Measurements from ENCODE around the gene ZMYND11. TPM values are rescaled to one million over a fixed set of nuclear protein-coding genes. Genes with fewer than 3 reads are reported as not detected.

The ZMYND11 gene
- polyA plus RNA-seq, 1 donor (not counting 4 experiments of a cell fraction or from before 2014, with no cell fraction given): 36.1 TPM

DNA sequence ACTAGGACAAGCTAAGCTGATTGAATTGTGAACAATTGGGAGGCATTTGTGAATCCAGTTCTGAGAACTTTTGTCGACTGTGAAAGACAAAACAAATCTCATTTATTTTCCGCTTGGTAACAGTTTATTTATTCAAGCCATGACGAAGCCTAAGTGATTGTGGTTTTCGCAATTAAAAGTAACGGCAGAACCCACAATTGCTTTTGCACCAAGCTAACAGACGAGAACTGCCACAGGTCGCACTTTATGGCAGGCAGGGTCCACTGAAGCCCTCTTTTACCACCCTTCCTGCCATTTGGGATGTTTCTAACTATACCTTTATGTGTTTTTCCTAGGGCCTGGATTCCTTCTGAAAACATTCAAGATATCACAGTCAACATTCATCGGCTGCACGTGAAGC is 111.2 kb downstream of the ZMYND11 start:
- TF ChIP-seq, protein P1, sequence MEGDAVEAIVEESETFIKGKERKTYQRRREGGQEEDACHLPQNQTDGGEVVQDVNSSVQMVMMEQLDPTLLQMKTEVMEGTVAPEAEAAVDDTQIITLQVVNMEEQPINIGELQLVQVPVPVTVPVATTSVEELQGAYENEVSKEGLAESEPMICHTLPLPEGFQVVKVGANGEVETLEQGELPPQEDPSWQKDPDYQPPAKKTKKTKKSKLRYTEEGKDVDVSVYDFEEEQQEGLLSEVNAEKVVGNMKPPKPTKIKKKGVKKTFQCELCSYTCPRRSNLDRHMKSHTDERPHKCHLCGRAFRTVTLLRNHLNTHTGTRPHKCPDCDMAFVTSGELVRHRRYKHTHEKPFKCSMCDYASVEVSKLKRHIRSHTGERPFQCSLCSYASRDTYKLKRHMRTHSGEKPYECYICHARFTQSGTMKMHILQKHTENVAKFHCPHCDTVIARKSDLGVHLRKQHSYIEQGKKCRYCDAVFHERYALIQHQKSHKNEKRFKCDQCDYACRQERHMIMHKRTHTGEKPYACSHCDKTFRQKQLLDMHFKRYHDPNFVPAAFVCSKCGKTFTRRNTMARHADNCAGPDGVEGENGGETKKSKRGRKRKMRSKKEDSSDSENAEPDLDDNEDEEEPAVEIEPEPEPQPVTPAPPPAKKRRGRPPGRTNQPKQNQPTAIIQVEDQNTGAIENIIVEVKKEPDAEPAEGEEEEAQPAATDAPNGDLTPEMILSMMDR (optimal IDR thresholded peaks at IDR 0.05 in 1 of 3, IDR thresholded peaks at IDR 0.05 in 1 of 3, conservative IDR thresholded peaks at IDR 0.05 in 1 of 3; ENCODE audit: extremely low read depth in 1 of 3, insufficient read depth in 2 of 3, low read length in 3 of 3): no peak
- no peak for TF ChIP-seq EZH2 (IDR thresholded peaks at IDR 0.05; ENCODE audit: low read length)
- FAIRE-seq (no peak), DNase-seq (ENCODE audit: low read depth, low spot score) (no peak)
- dilution Hi-C loops (cut with MboI; ENCODE audit: extremely low pct_ligation_motif_present, low sequenced_read_pairs): no loop called here
- Histone ChIP-seq H4K20me1 (ENCODE audit: control insufficient read depth, extremely low read depth, insufficient read depth, low read length) (no peaks in the 10 kb centered on the region), H2AFZ (ENCODE audit: control insufficient read depth, low read length) (no peak overlapping the region), H3K4me2 (ENCODE audit: control insufficient read depth, extremely low read depth, insufficient read depth, low read depth, low read length) (no peak overlapping the region), H3K9ac (ENCODE audit: control insufficient read depth, extremely low read depth, insufficient read depth, low read length) (no peak overlapping the region), H3K9me1 (ENCODE audit: control insufficient read depth, extremely low read depth, insufficient read depth, low read length) (no peaks in the 10 kb centered on the region), H3K4me1 (ENCODE audit: control insufficient read depth, extremely low read depth, insufficient read depth, low read length) (no peaks in the 10 kb centered on the region), H3K36me3 (ENCODE audit: control insufficient read depth in 2 of 2, extremely low read depth in 1 of 2, insufficient read depth in 2 of 2, low read length in 2 of 2) (peaks cover 5 to 10% of the 10 kb centered on the region in 2 experiments), H3K79me2 (ENCODE audit: control insufficient read depth, insufficient read depth, low read length) (no peaks in the 10 kb centered on the region), H3K4me3 (ENCODE audit: control insufficient read depth in 2 of 3, extremely low read depth in 1 of 3, insufficient read depth in 2 of 3, low read depth in 1 of 3, low read length in 3 of 3) (no peak overlapping the region), H3K27ac (ENCODE audit: control insufficient read depth, insufficient read depth, low read length) (no peak overlapping the region), H3K27me3 (ENCODE audit: control insufficient read depth, extremely low read depth, insufficient read depth, low read length) (no peaks in the 10 kb centered on the region), H3K9me3 (ENCODE audit: control insufficient read depth, low read depth, low read length) (no peaks in the 10 kb centered on the region)

DNA sequence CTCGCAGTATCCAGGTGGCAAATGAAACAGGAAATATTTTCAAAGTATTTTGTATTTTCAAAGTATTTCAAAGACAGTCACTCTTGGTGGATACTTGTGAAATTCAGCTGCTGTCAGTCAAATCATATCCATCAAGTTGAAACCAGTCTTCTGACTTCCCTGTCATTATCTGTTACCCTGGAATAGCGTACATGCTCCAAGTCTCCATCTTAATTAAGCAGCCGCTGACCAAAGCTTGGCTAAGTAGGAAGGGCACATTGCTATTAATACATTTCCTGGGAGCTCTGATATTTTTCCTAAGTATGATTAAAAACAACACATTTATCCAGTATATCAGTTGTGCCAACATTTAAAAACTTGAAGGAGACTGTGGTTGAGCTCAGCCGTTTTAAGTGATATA is 112.2 kb downstream of the ZMYND11 start:
- H4K20me1 ChIP-seq (ENCODE audit: control insufficient read depth, extremely low read depth, insufficient read depth, low read length): no peaks in the 10 kb centered on the region
- FAIRE-seq (no peak), DNase-seq (ENCODE audit: low read depth, low spot score) (no peak)
- TF ChIP-seq, protein P1 (optimal IDR thresholded peaks at IDR 0.05 in 1 of 3, IDR thresholded peaks at IDR 0.05 in 1 of 3, conservative IDR thresholded peaks at IDR 0.05 in 1 of 3; ENCODE audit: extremely low read depth in 1 of 3, insufficient read depth in 2 of 3, low read length in 3 of 3): no peak
- TF ChIP-seq EZH2 (IDR thresholded peaks at IDR 0.05; ENCODE audit: low read length): no peak
- H3K27me3 ChIP-seq (ENCODE audit: control insufficient read depth, extremely low read depth, insufficient read depth, low read length): no peaks in the 10 kb centered on the region
- no peak overlapping the region for H3K9ac ChIP-seq (ENCODE audit: control insufficient read depth, extremely low read depth, insufficient read depth, low read length)
- no peaks in the 10 kb centered on the region for H3K4me1 ChIP-seq (ENCODE audit: control insufficient read depth, extremely low read depth, insufficient read depth, low read length)
- dilution Hi-C loops (cut with MboI; ENCODE audit: extremely low pct_ligation_motif_present, low sequenced_read_pairs): no loop called here
- H3K27ac ChIP-seq (ENCODE audit: control insufficient read depth, insufficient read depth, low read length): no peak overlapping the region
- no peaks in the 10 kb centered on the region for H3K79me2 ChIP-seq (ENCODE audit: control insufficient read depth, insufficient read depth, low read length)
- H2AFZ ChIP-seq (ENCODE audit: control insufficient read depth, low read length): no peak overlapping the region
- H3K9me1 ChIP-seq (ENCODE audit: control insufficient read depth, extremely low read depth, insufficient read depth, low read length): no peaks in the 10 kb centered on the region
- H3K9me3 ChIP-seq (ENCODE audit: control insufficient read depth, low read depth, low read length): no peaks in the 10 kb centered on the region
- H3K4me3 ChIP-seq (ENCODE audit: control insufficient read depth in 2 of 3, extremely low read depth in 1 of 3, insufficient read depth in 2 of 3, low read depth in 1 of 3, low read length in 3 of 3): no peak overlapping the region
- H3K4me2 ChIP-seq (ENCODE audit: control insufficient read depth, extremely low read depth, insufficient read depth, low read depth, low read length): no peak overlapping the region
- peaks cover 5 to 10% of the 10 kb centered on the region in 2 experiments for H3K36me3 ChIP-seq (ENCODE audit: control insufficient read depth in 2 of 2, extremely low read depth in 1 of 2, insufficient read depth in 2 of 2, low read length in 2 of 2)

All from keratinocyte (primary cell).